Smooth muscle cell (in vitro differentiated cells): Measurements from ENCODE around the gene TDO2. TPM values are rescaled to one million over a fixed set of nuclear protein-coding genes. Genes with fewer than 3 reads are reported as not detected.

Experiments used
- DNase-seq: peaks from one replicate; lab custom pipeline; 2025; ENCODE audit not compliant: unreplicated experiment; lab: John Stamatoyannopoulos, UW
- H2AFZ ChIP-seq: fragments of 200-600 bp; sonication (generic); 2 replicates; pipeline ENCODE4 v1.6.0; 2016; ENCODE audit warnings: antibody characterized with exemption, low read depth, mild to moderate bottlenecking
- H3F3A ChIP-seq: fragments of 200-600 bp; sonication (generic); 2 replicates; pipeline ENCODE4 v1.6.0; 2017; ENCODE audit warnings: antibody characterized with exemption, low read depth
- H3K27ac ChIP-seq: fragments of 200-600 bp; sonication (generic); 2 replicates; pipeline ENCODE4 v1.5.1; 2016; ENCODE audit warnings: low read depth, mild to moderate bottlenecking
- H3K27me3 ChIP-seq: fragments of 200-600 bp; sonication (generic); 2 replicates; pipeline ENCODE4 v1.6.1; 2016; ENCODE audit warnings: low read depth, mild to moderate bottlenecking
- H3K36me3 ChIP-seq: fragments of 200-600 bp; sonication (generic); 2 replicates; pipeline ENCODE4 v1.5.1; 2016; ENCODE audit warnings: low read depth
- H3K4me1 ChIP-seq: fragments of 200-600 bp; sonication (generic); 2 replicates; pipeline ENCODE4 v1.5.1; 2016; ENCODE audit warnings: low read depth
- H3K4me2 ChIP-seq: fragments of 200-600 bp; sonication (generic); 2 replicates; pipeline ENCODE4 v1.6.0; 2016; ENCODE audit warnings: mild to moderate bottlenecking
- H3K4me3 ChIP-seq: fragments of 200-600 bp; sonication (generic); 2 replicates; pipeline ENCODE4 v1.5.1; 2016; ENCODE audit warnings: mild to moderate bottlenecking
- H3K79me2 ChIP-seq: fragments of 200-600 bp; sonication (generic); 2 replicates; pipeline ENCODE4 v1.6.0; 2016; ENCODE audit warnings: low read depth, mild to moderate bottlenecking
- H3K9ac ChIP-seq: fragments of 200-600 bp; sonication (generic); 2 replicates; pipeline ENCODE4 v1.6.0; 2016; ENCODE audit warnings: low read depth
- H3K9me3 ChIP-seq: fragments of 200-600 bp; sonication (generic); replicated peaks from 2 replicates; pipeline ENCODE4 v1.5.1; 2016; ENCODE audit warnings: low read depth
- H4K20me1 ChIP-seq: fragments of 200-600 bp; sonication (generic); 2 replicates; pipeline ENCODE4 v1.6.0; 2016; ENCODE audit warnings: low read depth
- CTCF ChIP-seq: fragments of 200-600 bp; sonication (generic); IDR thresholded peaks from 2 replicates; pipeline ENCODE4 v1.5.1; 2017; ENCODE audit warnings: borderline replicate concordance, mild to moderate bottlenecking, antibody characterized with exemption; ENCODE audit not compliant: insufficient read depth, poor library complexity, severe bottlenecking
- WGBS: methylation state at CpG from one replicate; pipeline ENCODE4 v1.1.7; 2016; ENCODE audit warnings: low lambda C conversion rate; 5-methylcytosine and 5-hydroxymethylcytosine counted together
- polyA plus RNA-seq: library from polyadenylated mRNA; unstranded; fragments of >200 nt; fragmentation: Nextera tagmentation; extraction: Ambion mirVana; gene quantifications from 2 replicates; pipeline ENCODE4 v1.2.1, GENCODE V29; 2016
- total RNA-seq: library from RNA; depleted of rRNA; stranded (reverse); fragments of >200 nt; gene quantifications from 2 replicates; pipeline ENCODE4 v1.2.3, GENCODE V29; 2014

The TDO2 gene
- total and polyA plus RNA-seq, 2 experiments from 2014 or later, result 151 to 180 TPM

DNA sequence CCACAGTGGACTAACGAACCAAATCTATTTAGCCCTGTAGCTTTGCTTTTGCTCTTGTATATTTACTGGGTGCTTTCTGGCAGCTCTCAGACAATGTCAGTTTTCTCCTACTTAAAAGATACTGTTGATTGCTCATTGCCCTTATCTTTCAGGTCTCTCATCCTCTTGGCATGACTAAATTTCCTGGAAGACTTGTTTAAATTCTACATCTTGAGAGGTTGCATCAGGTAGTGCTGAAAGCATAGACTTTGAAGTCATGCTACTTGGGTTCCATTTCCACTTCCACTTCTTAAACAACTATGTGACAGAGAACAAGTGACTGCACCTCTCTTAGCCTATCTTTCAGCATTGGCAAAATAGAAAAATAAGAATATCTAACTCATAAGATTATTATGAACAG lies 8.4 kb downstream of the TDO2 start:
- Histone ChIP-seq H3K9me3 (no peaks in the 10 kb centered on the region), H3K36me3 (peaks cover 5% of the 10 kb centered on the region), H2AFZ (no peak overlapping the region), H3K9ac (no peak overlapping the region), H3K27ac (peak overlapping the region; percentile 65), H3K4me2 (peak overlapping the region; percentile 55), H4K20me1 (no peaks in the 10 kb centered on the region), H3K4me1 (peaks cover 18% of the 10 kb centered on the region), H3K27me3 (no peaks in the 10 kb centered on the region), H3F3A (peaks cover 12% of the 10 kb centered on the region), H3K4me3 (no peak overlapping the region), H3K79me2 (peaks cover 3% of the 10 kb centered on the region)
- 30% methylated on average over 1 of the region's 1 CpG for WGBS
- no peak for TF ChIP-seq CTCF
- DNase-seq, result no peak

DNA sequence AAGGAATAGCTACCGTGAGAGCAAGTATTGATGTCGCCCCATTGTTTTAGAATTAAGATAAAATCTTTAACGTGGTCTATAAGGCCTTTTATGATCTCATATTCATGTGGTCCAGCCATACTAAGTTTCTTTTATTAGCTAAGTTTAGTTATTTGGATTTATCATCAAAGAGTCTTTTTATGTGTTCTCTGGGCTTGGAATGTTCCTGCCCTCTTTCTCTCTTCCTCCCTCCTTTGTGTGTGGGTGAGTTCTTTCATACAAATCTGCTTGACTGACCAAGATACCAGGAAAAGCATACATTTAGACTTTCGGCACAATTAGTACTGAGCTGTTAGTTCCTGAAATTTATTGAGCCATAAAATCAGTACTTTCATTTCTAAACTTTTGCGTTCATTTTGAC lies 11.3 kb downstream of the TDO2 start:
- peaks cover 12% of the 10 kb centered on the region for H3K4me1 ChIP-seq
- peak overlapping the region; percentile 48 for H3K27ac ChIP-seq
- H3K4me3 ChIP-seq, result no peak overlapping the region
- H3K9ac ChIP-seq, result no peak overlapping the region
- no peaks in the 10 kb centered on the region for H4K20me1 ChIP-seq
- H3F3A ChIP-seq, result peaks cover 15% of the 10 kb centered on the region
- peak overlapping the region; percentile 59 for H2AFZ ChIP-seq
- H3K4me2 ChIP-seq, result peak overlapping the region; percentile 50
- peaks cover 9% of the 10 kb centered on the region for H3K36me3 ChIP-seq
- H3K79me2 ChIP-seq, result no peaks in the 10 kb centered on the region
- no peak for TF ChIP-seq CTCF
- 28% methylated on average over 5 of the region's 5 CpGs for WGBS
- no peaks in the 10 kb centered on the region for H3K9me3 ChIP-seq
- no peaks in the 10 kb centered on the region for H3K27me3 ChIP-seq
- DNase-seq, result no peak

- DNase-seq, result no peak
- Histone ChIP-seq H3K4me2 (no peak overlapping the region), H3K9me3 (no peaks in the 10 kb centered on the region), H3K4me1 (no peaks in the 10 kb centered on the region), H3K36me3 (peaks cover 7% of the 10 kb centered on the region), H3K4me3 (no peak overlapping the region), H3K9ac (no peak overlapping the region), H3K79me2 (no peaks in the 10 kb centered on the region), H3K27ac (no peak overlapping the region), H2AFZ (no peak overlapping the region), H4K20me1 (no peaks in the 10 kb centered on the region), H3F3A (peaks cover 3% of the 10 kb centered on the region), H3K27me3 (no peaks in the 10 kb centered on the region)
- WGBS, result 96% methylated on average over 1 of the region's 1 CpG
- TF ChIP-seq CTCF, result no peak
These were observed 18.1 kb downstream of the TDO2 start for GRCh38 chr4:155921597-155921996.

- Histone ChIP-seq H3F3A (no peaks in the 10 kb centered on the region), H3K9me3 (no peaks in the 10 kb centered on the region), H2AFZ (no peak overlapping the region), H3K79me2 (no peaks in the 10 kb centered on the region), H3K4me1 (no peaks in the 10 kb centered on the region), H3K4me2 (no peak overlapping the region), H3K27ac (no peak overlapping the region), H4K20me1 (no peaks in the 10 kb centered on the region), H3K4me3 (no peak overlapping the region), H3K27me3 (no peaks in the 10 kb centered on the region), H3K9ac (no peak overlapping the region), H3K36me3 (peaks cover 5% of the 10 kb centered on the region)
- no peak for DNase-seq
- no peak for TF ChIP-seq CTCF
- WGBS, result 85% methylated on average over 3 of the region's 3 CpGs
These were observed 21.1 kb downstream of the TDO2 start for GRCh38 chr4:155924637-155925036.
